Myocyte (in vitro differentiated cells): ENCODE data around the gene PRM2. TPM values are rescaled to one million over a fixed set of nuclear protein-coding genes. Genes with fewer than 3 reads are reported as not detected.

Source experiments
- DNase-seq: peaks from one replicate; pipeline ENCODE4 v3.0.0-alpha.2; 2012; ENCODE audit warnings: low read depth
- microRNA-seq: library from miRNA; unstranded; fragments of <30 nt; microRNA quantifications from one replicate; pipeline ENCODE4, GENCODE V29; 2016
- total RNA-seq: library from RNA; depleted of rRNA; stranded (reverse); fragments of >200 nt; gene quantifications from 2 replicates; pipeline ENCODE4 v1.2.3, GENCODE V29; 2014

Gene PRM2
- total RNA-seq, 1 donor from 2014 or later: not detected

DNA sequence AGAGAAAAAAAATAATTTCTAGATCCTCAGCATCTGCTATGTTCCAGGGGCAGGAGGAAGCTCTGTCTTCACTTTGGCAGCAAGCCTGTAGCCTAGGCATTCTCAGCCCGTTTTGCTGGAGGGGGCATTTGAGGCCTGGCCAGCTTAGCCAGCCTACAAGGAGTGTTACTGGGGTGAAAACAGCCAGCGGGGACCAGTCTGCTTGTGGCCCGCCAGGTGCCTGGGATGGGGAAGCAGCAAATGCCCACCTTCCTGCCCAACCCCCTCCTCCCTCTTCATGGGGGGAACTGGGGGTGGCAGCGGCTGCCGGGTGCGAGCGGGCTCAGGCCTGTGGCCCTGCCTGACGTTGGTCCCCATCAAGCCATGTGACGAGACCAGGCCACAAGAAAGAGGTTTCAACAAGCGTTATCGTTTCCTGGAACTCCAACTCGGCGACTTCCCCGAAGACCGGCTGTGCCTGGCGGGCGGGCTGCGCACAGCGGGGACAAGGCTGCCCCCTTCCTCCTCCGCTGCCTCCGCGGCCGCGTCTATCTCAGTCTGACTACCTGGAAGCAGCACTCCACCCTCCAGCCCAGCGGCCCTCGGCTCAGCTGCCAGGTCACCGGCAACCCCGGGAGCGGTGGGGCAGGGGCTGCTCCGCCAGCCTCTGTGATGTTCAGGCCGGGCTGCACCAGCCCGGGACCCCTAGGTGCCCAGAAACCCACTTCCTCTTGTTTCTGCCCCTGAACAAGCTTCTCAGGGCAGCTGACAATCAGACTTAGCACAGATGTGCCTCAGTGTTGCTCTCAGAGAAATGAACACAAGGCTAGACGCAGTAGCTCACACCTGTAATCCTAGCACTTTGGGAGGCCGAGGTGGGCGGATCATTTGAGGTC is 43.2 kb downstream of the PRM2 start:
- no peak for DNase-seq

DNA sequence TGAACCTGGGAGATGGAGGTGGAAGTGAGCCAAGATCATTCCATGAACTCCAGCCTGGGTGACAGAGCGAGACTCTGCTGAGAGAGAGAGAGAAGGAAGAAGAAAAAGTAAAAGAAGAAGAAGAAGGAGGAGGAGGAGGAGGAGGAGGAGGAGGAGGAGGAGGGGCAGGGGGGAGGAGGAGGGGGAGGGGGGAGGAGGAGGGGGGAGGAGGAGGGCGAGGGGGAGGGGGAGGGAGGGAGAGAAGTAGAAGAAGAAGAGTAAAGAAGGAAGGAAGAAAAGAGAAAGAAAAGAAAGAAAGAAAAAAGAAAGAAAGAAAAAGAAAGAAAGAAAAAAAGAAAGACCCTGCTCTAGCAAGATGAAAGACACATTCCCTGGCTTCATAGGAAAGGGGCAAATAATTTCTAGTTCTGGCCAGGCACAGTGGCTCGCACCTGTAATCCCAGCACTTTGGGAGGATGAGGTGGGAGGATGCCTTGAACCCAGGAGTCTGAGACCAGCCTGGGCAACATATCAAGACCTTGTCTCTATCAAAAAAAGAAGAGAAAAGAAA is 43.9 kb downstream of the PRM2 start:
- DNase-seq: no peak

DNA sequence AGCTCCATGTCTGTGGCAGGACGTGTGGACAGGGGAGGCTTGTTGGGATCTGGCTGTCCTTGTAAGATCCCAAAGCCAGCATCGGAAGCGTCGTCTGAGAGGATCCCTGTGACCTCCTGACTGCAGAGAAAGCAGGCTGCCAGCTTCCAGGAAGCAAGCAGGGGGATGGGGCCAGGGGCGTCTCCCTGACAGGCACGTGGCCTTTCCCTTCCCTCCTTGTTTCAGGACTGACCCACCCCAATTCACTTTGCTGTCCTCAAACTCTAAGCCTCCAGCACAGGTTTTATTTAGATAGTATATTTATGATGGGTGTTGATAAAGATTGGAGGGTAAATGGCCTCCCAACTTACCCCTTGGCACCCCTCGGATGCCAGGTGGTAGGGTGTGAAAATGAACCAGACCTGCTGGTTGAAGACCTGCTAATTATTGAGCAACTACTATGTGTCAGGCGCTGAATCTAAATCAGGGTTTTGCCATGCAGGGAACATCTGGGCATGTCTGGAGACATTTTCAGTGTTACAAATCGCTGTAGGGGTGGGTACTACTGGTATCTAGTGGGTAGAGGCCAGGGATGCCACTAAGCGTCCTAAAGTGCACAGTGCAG is 44.8 kb downstream of the PRM2 start:
- DNase-seq: no peak

DNA sequence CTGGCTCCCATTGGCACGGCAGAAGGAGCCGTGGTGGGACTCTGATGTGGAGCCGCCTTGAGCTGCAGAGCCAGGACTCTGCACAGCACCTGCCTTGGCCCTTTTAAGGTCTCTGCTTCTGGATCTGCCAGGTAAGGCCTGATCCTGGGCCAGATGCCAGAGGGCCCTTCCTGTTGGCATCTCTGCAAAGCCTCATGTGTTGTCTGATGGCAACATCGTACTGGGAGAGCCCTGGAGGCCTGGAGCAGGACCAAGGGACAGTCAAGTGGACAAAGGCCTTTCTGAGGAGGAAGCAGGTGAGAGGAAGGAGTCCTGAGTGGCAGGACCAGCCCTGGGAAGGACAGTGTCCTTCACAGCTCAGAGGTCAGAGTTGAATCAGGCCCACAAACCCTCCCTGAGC is 46.4 kb downstream of the PRM2 start:
- DNase-seq: no peak

DNA sequence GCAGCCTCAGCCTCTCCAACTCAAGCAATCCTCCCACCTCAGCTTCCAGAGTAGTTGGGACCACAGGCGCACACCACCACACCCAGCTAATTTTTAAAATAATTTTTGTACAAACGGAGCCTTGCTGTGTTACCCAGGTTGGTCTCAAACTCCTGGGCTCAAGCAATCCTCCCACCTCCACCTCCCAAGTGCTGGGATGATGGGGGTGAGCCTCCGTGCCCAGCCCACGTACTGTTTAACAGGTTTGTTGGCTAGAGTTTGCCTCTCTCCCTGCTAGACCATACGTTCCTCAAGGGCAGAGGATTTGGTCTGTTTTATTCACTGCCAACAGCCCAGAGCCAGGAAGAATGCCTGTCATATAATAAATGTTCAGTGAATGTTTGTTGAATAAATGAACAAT is 46.8 kb downstream of the PRM2 start:
- no peak for DNase-seq

DNA sequence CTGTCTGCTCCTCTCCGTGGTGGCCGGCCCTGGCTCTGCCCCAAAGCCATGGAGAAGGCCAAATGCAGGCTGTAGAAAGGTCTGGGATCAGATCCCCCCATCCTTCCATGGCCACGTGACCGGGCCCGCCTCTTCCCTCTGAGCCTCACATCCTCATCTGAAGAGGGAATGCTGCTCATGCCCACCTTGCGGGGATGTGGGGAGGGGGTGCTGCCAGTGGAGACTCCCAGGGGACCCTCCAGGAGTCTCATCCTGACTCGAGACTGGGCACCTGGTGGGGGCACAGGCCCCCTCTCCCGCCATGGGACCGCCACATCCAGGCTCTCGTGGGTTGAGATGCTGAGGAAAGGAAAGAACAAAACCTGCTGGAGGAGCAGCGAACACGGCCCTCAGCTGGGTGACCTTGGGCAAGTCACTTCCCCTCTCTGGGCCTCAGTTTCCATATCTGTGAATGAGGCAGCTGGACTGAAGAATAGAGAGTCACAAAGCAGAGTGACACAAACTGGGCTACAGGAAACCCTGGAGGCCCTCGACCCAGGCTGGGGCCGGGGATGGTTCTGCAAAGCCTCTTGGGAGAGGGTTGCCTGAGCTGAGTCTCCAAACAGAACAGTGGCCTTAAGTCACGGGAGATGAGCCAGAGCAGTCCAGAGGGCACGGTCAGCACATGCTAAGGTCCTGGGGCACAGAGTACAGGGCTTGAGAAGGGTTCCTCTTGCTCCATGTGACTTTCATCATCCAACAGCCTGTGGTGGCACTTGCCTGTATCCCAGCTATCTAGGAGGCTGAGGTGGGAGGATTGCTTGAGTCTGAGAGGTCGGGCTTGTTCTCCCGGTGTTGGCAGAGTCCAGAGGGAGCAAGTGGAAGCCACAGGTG is 50.4 kb downstream of the PRM2 start:
- no peak for DNase-seq

Small RNA genes lying within 50 kb of the gene (microRNA-seq; reads per million reads assigned to microRNA genes)
- not detected for gene MIR548H2

Other genes starting within 250 kb of the PRM2 start
- 1.2 and 1.5 TPM in 2 replicates for gene SOCS1, start 20.3 kb downstream of the PRM2 start, total RNA-seq
- gene TNP2, start 7.2 kb downstream of the PRM2 start, total RNA-seq: not detected in 2 replicates
- gene PRM3, start 2.9 kb downstream of the PRM2 start, total RNA-seq: not detected in 2 replicates
- gene PRM1, start 4.8 kb upstream of the PRM2 start, total RNA-seq: not detected in 2 replicates
- 1.4 and 1.7 TPM in 2 replicates for gene RMI2, start 69.0 kb upstream of the PRM2 start, total RNA-seq